Left cardiac atrium (tissue), 4 donors: Measurements from ENCODE around the gene TCAP. TPM values are rescaled to one million over a fixed set of nuclear protein-coding genes. Genes with fewer than 3 reads are reported as not detected.
"Not testable (repeated sequence)": the region's sequence is repeated elsewhere in the genome, so short reads cannot be mapped to it uniquely, and the experiment has no call there.

Experiments
- ATAC-seq, 2 donors: fragments of 200-7000 bp; cut with Tn5 transposase; one replicate each; pipeline ENCODE4 v1.9.1; 2020; ENCODE audit warnings: mild to moderate bottlenecking in 2 of 2, moderate library complexity in 2 of 2
- DNase-seq: peaks from one replicate; pipeline ENCODE4 v3.0.0-alpha.2; 2020
- intact Hi-C, 2 donors: fragments of 100-400 bp; cut with DNase I; formaldehyde crosslinking; loops; one replicate each; pipeline versions ENCODE4 v1.14.1 to v1.15.1; 2022 to 2023
- total RNA-seq, 2 donors: library from RNA; stranded (reverse); fragmentation: NEBNext Ultra II Directional; extraction: Animal tissue kit (Norgen Biotek cat#: 25700); gene quantifications; one replicate each; pipeline ENCODE4 v1.2.1, GENCODE V29; 2021
- donor health status: DM: no; HTN: yes; CAD: no.
- donor health status: DM: no; HTN: yes; CAD: no; lungs with severe emphysema.
- donor health status: DM: yes; HTN: yes; CAD: no.
- donor health status: Dilated cardiomyopathy.

Gene TCAP
- total RNA-seq, 2 donors from 2014 or later = 1,910 to 2,797 TPM

DNA sequence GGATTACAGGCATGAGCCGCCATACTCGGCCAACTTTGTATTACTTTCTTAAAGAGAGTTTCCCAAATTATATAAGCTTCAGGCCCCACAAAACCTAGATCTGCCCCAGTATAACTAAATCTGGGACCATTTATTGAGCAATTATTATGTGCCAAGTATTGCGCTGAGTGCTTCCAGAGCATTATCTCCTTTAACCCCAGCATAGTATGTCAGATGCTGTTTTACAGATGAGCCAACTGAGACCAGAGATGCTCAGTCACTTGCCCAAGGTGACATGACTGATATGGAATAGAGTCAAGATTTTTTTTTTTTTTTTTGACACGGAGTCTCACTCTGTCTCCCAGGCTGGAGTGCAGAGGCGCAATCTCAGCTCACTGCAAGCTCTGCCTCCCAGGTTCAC, 32.8 kb downstream of the TCAP start:
- intact Hi-C loops = no loop called here
- DNase-seq = no peak
- ATAC-seq = no peak

DNA sequence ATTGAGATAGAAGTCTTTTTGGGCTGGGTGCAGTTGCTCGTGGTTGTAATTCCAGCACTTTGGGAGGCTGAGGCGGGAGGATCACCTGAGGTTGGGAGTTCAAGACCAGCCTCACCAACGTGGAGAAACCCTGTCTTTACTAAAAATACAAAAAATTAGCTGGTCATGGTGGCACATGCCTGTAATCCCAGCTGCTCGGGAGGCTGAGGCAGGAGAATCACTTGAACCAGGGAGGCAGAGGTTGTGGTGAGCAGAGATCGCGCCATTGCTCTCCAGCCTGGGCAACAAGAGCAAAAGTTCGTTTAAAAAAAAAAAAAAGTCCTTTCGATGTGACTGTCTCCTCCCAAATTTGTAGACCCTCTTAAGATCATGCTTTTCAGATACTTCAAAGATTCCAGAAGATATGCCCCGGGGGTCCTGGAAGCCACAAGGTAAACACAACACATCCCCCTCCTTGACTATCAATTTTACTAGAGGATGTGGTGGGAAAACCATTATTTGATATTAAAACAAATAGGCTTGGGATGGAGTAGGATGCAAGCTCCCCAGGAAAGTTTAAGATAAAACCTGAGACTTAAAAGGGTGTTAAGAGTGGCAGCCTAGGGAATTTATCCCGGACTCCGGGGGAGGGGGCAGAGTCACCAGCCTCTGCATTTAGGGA, 34.1 kb downstream of the TCAP start:
- intact Hi-C loops, DNase-seq, ATAC-seq: not testable (repeated sequence)

- ATAC-seq = peak; percentile 89 to 92
- intact Hi-C loops = no loop called here
- peak; percentile 81 for DNase-seq
Measured at GRCh38 chr17:39699818-39700147, 34.6 kb downstream of the TCAP start, which contains the start of gene ERBB2. TSS of gene ERBB2 (plus strand) at chr17:39700064. CDS start at chr17:39700239, 175 bp downstream.

GRCh38 chr17:39700148-39700987, 35.2 kb downstream of the TCAP start:
- intact Hi-C loops = no loop called here
- ATAC-seq (peak; percentile 48 to 64), DNase-seq (peak; percentile 31)

- DNase-seq (no peak), ATAC-seq (no peak)
- intact Hi-C loops = no loop called here
Measured at GRCh38 chr17:39701012-39701783, 36.0 kb downstream of the TCAP start.

DNA sequence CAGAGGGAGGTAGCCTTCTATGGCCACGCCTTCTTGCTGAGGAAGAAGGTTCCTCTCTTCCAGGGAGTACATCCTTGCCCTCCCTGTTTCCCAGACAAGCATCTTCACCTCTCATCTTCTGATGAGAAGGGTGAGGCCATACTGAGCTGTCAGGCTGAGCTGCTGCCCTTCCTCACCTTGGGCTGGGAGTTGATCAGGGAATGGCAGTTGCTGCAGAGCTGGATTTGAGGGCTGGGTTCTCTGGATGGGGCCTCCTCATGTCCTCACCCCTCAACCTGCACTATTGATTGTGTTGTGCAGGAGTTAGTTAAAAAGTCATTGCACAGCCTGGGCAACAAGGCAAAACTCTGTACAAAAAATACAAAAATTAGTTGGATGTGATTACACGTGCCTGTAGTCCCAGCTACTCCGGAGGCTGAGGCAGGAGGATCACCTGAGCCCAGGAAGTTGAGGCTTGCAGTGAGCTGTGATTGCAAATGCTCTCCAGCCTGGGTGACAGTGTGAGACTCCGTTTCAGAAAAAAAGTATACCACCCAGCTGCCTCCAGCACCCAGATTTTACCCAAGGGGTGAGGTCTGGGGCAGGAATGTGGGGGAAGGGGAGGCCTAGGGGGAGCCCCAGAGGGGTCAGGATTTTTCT, 36.8 kb downstream of the TCAP start:
- intact Hi-C loops = no loop called here
- DNase-seq (no peak), ATAC-seq (no peak)

- DNase-seq (no peak), ATAC-seq (peak; percentile 1 to 10)
- intact Hi-C loops = no loop called here
Measured at GRCh38 chr17:39702901-39703893, 38.0 kb downstream of the TCAP start.

- intact Hi-C loops = no loop called here
- ATAC-seq (no peak), DNase-seq (no peak)
Measured at GRCh38 chr17:39703913-39704312, 38.8 kb downstream of the TCAP start.

GRCh38 chr17:39704821-39705551, 39.8 kb downstream of the TCAP start:
- DNase-seq = no peak
- peak; percentile 3 to 33 for ATAC-seq
- intact Hi-C loops = no loop called here

- DNase-seq (no peak), ATAC-seq (peak; percentile 12 to 55)
- intact Hi-C loops = no loop called here
Measured at GRCh38 chr17:39705786-39706348, 40.7 kb downstream of the TCAP start.

GRCh38 chr17:39706383-39706782, 41.2 kb downstream of the TCAP start:
- no peak for ATAC-seq
- DNase-seq = no peak
- intact Hi-C loops = no loop called here

- no peak for DNase-seq
- intact Hi-C loops = no loop called here
- ATAC-seq = no peak
Measured at GRCh38 chr17:39706921-39707337, 41.8 kb downstream of the TCAP start.

- ATAC-seq (no peak), DNase-seq (no peak)
- intact Hi-C loops = no loop called here
Measured at GRCh38 chr17:39709319-39709997, 44.3 kb downstream of the TCAP start.

DNA sequence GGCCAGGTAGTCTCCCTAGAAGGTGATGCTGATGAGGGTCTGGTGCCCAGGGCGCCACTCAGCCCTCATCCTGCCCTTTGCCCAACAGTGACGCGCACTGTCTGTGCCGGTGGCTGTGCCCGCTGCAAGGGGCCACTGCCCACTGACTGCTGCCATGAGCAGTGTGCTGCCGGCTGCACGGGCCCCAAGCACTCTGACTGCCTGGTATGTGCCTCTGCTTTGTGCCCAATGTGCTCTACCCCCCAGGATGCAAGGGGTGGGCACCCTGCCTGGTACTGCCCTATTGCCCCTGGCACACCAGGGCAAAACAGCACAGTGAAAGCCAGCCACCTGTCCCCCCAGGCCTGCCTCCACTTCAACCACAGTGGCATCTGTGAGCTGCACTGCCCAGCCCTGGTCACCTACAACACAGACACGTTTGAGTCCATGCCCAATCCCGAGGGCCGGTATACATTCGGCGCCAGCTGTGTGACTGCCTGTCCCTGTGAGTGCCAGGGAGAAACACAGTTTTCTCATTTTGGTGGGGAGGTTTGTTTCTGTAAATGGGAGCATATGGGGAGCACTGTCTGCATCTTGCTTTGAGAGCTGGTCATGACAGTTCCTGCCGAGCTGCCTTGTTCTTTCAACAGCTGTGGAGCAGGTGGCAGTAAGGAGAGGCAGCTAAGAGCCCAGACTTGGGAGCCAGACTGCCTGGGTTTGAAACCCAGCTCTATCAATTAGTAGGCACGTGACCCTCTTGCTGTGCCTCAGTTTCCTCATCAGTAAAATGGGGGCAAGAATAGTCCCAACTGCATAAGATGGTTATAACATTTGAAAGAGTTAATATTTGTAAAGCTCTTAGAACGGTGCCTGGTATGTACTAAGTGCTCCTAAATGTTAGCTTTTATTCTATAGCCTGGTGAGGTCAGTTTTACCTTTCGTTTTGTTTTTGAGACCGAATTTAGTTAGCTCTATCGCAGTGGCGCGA, 45.1 kb downstream of the TCAP start:
- ATAC-seq = no peak
- no peak for DNase-seq
- intact Hi-C loops = no loop called here

GRCh38 chr17:39711071-39711470, 45.9 kb downstream of the TCAP start:
- DNase-seq, ATAC-seq, intact Hi-C loops: not testable (repeated sequence)

- intact Hi-C loops = no loop called here
Measured at GRCh38 chr17:39711851-39712250, 46.7 kb downstream of the TCAP start.

More at GRCh38 chr17:39711851-39712250, 46.7 kb downstream of the TCAP start:
- no peak for DNase-seq
- ATAC-seq = no peak
